ENCODE measurements around the gene KPNA6. TPM values are rescaled to one million over a fixed set of nuclear protein-coding genes. Genes with fewer than 3 reads are reported as not detected.
A peak's percentile ranks its signal among the peaks of the same experiment; 100 is the strongest.

Gene KPNA6
- total RNA-seq, 1 donor from 2014 or later = 24.2 TPM

- Histone ChIP-seq H3K27me3 (ENCODE audit: control insufficient read depth, insufficient read depth, low read length) (no peaks in the 10 kb centered on the region), H3K4me3 (ENCODE audit: low read depth, low read length) (no peak overlapping the region), H3K36me3 (ENCODE audit: control insufficient read depth, insufficient read depth, low read length) (peaks cover 33% of the 10 kb centered on the region)
- FAIRE-seq (no peak), DNase-seq (ENCODE audit: low read depth) (no peak)
- TF ChIP-seq, protein P1, sequence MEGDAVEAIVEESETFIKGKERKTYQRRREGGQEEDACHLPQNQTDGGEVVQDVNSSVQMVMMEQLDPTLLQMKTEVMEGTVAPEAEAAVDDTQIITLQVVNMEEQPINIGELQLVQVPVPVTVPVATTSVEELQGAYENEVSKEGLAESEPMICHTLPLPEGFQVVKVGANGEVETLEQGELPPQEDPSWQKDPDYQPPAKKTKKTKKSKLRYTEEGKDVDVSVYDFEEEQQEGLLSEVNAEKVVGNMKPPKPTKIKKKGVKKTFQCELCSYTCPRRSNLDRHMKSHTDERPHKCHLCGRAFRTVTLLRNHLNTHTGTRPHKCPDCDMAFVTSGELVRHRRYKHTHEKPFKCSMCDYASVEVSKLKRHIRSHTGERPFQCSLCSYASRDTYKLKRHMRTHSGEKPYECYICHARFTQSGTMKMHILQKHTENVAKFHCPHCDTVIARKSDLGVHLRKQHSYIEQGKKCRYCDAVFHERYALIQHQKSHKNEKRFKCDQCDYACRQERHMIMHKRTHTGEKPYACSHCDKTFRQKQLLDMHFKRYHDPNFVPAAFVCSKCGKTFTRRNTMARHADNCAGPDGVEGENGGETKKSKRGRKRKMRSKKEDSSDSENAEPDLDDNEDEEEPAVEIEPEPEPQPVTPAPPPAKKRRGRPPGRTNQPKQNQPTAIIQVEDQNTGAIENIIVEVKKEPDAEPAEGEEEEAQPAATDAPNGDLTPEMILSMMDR (IDR thresholded peaks at IDR 0.05; ENCODE audit: insufficient read depth, low read length, severe bottlenecking) = no peak
These were observed 87.7 kb downstream of the KPNA6 start for GRCh38 chr1:32195531-32195930.

- FAIRE-seq (no peak), DNase-seq (ENCODE audit: low read depth) (no peak)
- H3K36me3 ChIP-seq (ENCODE audit: control insufficient read depth, insufficient read depth, low read length) = peaks cover 33% of the 10 kb centered on the region
- H3K4me3 ChIP-seq (ENCODE audit: low read depth, low read length) = no peak overlapping the region
- no peaks in the 10 kb centered on the region for H3K27me3 ChIP-seq (ENCODE audit: control insufficient read depth, insufficient read depth, low read length)
- TF ChIP-seq, protein P1 (IDR thresholded peaks at IDR 0.05; ENCODE audit: insufficient read depth, low read length, severe bottlenecking) = no peak
These were observed 88.3 kb downstream of the KPNA6 start for GRCh38 chr1:32195972-32196823.

DNA sequence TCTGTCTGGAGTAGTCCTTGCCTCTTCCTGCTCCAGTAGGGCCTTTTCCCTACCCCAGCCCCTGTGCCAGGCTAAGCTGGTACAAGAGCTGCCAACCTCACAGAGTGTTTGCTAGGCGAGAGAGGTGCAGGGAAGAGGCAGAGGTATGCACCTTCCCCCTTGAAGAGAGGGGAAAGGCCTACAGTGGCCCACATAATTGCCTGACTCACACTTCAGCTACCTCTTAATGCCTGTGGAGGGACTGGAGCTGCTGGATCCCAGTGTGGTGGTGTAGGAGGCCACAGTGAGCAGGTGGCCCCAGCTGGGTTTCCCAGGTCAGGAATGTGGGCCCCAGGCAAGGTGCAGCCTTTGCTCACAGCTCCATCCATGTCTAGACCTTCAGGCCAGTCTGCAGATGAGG lies 89.2 kb downstream of the KPNA6 start:
- peak; percentile 32 for FAIRE-seq
- Histone ChIP-seq H3K4me3 (ENCODE audit: low read depth, low read length) (no peak overlapping the region), H3K36me3 (ENCODE audit: control insufficient read depth, insufficient read depth, low read length) (peaks cover 30% of the 10 kb centered on the region)

DNA sequence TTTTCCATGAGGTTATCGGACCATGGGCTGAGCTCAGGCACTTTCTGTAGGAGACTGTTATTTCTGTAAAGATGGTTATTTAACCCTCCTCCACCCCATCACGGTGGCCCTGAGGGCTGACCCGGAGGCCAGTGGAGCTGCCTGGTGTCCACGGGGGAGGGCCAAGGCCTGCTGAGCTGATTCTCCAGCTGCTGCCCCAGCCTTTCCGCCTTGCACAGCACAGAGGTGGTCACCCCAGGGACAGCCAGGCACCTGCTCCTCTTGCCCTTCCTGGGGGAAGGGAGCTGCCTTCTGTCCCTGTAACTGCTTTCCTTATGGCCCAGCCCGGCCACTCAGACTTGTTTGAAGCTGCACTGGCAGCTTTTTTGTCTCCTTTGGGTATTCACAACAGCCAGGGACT lies 90.0 kb downstream of the KPNA6 start:
- DNase-seq (ENCODE audit: low read depth) = no peak
- H3K4me3 ChIP-seq (ENCODE audit: low read depth, low read length) = no peak overlapping the region
- peaks cover 25% of the 10 kb centered on the region for H3K36me3 ChIP-seq (ENCODE audit: control insufficient read depth, insufficient read depth, low read length)
- no peak for FAIRE-seq
- TF ChIP-seq, protein P1 (IDR thresholded peaks at IDR 0.05; ENCODE audit: insufficient read depth, low read length, severe bottlenecking) = no peak
- H3K27me3 ChIP-seq (ENCODE audit: control insufficient read depth, insufficient read depth, low read length) = no peaks in the 10 kb centered on the region

More for the DNA sequence above, 89.2 kb downstream of the KPNA6 start:
- no peak for DNase-seq (ENCODE audit: low read depth)
- H3K27me3 ChIP-seq (ENCODE audit: control insufficient read depth, insufficient read depth, low read length) = no peaks in the 10 kb centered on the region
- TF ChIP-seq, protein P1 (IDR thresholded peaks at IDR 0.05; ENCODE audit: insufficient read depth, low read length, severe bottlenecking) = no peak

GRCh38 chr1:32198237-32199042 lies 90.6 kb downstream of the KPNA6 start:
- FAIRE-seq = no peak
- DNase-seq (ENCODE audit: low read depth) = no peak
- TF ChIP-seq, protein P1 (IDR thresholded peaks at IDR 0.05; ENCODE audit: insufficient read depth, low read length, severe bottlenecking) = no peak
- H3K4me3 ChIP-seq (ENCODE audit: low read depth, low read length) = no peak overlapping the region
- no peaks in the 10 kb centered on the region for H3K27me3 ChIP-seq (ENCODE audit: control insufficient read depth, insufficient read depth, low read length)
- peaks cover 25% of the 10 kb centered on the region for H3K36me3 ChIP-seq (ENCODE audit: control insufficient read depth, insufficient read depth, low read length)

Data from bronchial epithelial cell (primary cell).